Endothelial cell of umbilical vein (primary cell): Measurements from ENCODE around the gene APMAP. TPM values are rescaled to one million over a fixed set of nuclear protein-coding genes. Genes with fewer than 3 reads are reported as not detected.

ENCODE experiments used
- BruUV-seq: library from RNA; stranded (reverse); fragments of 400-500 nt; replicated peaks from 2 replicates; lab custom pipeline; 2021; lab: Mats Ljungman, UMichigan
- CTCF ChIA-PET: fragments of 300-600, 350-600 bp; sonication (Branson Sonifier 250); formaldehyde crosslinking; loops from one replicate; lab custom pipeline; 2021; ENCODE audit warnings: antibody characterized with exemption, inconsistent platforms; lab: Charles Lee
- POLR2A ChIA-PET: fragments of 300-600, 350-600 bp; sonication (Branson Sonifier 250); formaldehyde crosslinking; loops from one replicate; lab custom pipeline; 2021; ENCODE audit warnings: antibody characterized with exemption, inconsistent platforms; lab: Charles Lee
- DNase-seq: peaks from one replicate; pipeline ENCODE4 v3.0.0-alpha.2; 2011; ENCODE audit warnings: low read depth, low spot score
- FAIRE-seq: peaks from 2 replicates; lab custom pipeline; 2011; peaks lifted over from hg19 to GRCh38; lab: Jason Lieb, UNC
- H2AFZ ChIP-seq: 2 replicates; pipeline ENCODE4 v1.6.0; 2012; ENCODE audit warnings: low read depth, low read length, control low read depth, inconsistent platforms
- H3K27ac ChIP-seq: 2 replicates; pipeline ENCODE4 v1.5.1; 2011; ENCODE audit warnings: low read depth, mild to moderate bottlenecking, control low read depth, low read length, moderate library complexity; ENCODE audit not compliant: insufficient read depth
- H3K27me3 ChIP-seq, 2 experiments: 2 replicates each; pipeline versions ENCODE4 v1.6.0 to v1.6.1; 2011; ENCODE audit warnings: low read length in 2 of 2, mixed read lengths in 1 of 2; ENCODE audit not compliant: control insufficient read depth in 2 of 2, insufficient read depth in 2 of 2
- H3K36me3 ChIP-seq, 2 experiments: 2 replicates in 1 of 2; 3 replicates in 1 of 2; pipeline ENCODE4 v1.5.1; 2011; ENCODE audit warnings: low read length in 2 of 2, mild to moderate bottlenecking in 1 of 2, moderate library complexity in 1 of 2; ENCODE audit not compliant: control insufficient read depth in 2 of 2, insufficient read depth in 2 of 2; ENCODE audit errors: extremely low read depth in 1 of 2
- H3K4me1 ChIP-seq: 3 replicates; pipeline ENCODE4 v1.5.1; 2011; ENCODE audit warnings: mild to moderate bottlenecking, low read length; ENCODE audit not compliant: control insufficient read depth, insufficient read depth; ENCODE audit errors: extremely low read depth
- H3K4me2 ChIP-seq: 2 replicates; pipeline ENCODE4 v1.6.1; 2011; ENCODE audit warnings: low read length, control low read depth, mixed read lengths; ENCODE audit not compliant: insufficient read depth
- H3K4me3 ChIP-seq, 3 experiments: fragments of 200-600 bp in 1 of 3; sonication (generic), shearing (Covaris generic) in 1 of 3; replicated peaks in 1 of 3; 2 replicates each; pipeline ENCODE4 v1.5.1; 2011 to 2016; ENCODE audit warnings: control low read depth in 3 of 3, low read length in 3 of 3, mild to moderate bottlenecking in 2 of 3, inconsistent platforms in 1 of 3, low read depth in 1 of 3, moderate library complexity in 1 of 3; ENCODE audit not compliant: insufficient read depth in 1 of 3
- H3K79me2 ChIP-seq: 2 replicates; pipeline ENCODE4 v1.6.0; 2012; ENCODE audit warnings: low read length, inconsistent platforms; ENCODE audit not compliant: control insufficient read depth, insufficient read depth
- H3K9ac ChIP-seq: replicated peaks from 2 replicates; pipeline ENCODE3; 2011; ENCODE audit warnings: low read length, control low read depth; ENCODE audit not compliant: insufficient read depth; ENCODE audit errors: extremely low read depth
- H3K9me1 ChIP-seq: replicated peaks from 3 replicates; pipeline ENCODE4 v1.6.0; 2011; ENCODE audit warnings: mild to moderate bottlenecking, low read length; ENCODE audit not compliant: control insufficient read depth, insufficient read depth; ENCODE audit errors: extremely low read depth
- H3K9me3 ChIP-seq: replicated peaks from 2 replicates; pipeline ENCODE4 v1.5.1; 2012; ENCODE audit warnings: low read length, inconsistent platforms; ENCODE audit not compliant: control insufficient read depth, insufficient read depth
- H4K20me1 ChIP-seq: replicated peaks from 2 replicates; pipeline ENCODE3; 2011; ENCODE audit warnings: mild to moderate bottlenecking, low read length; ENCODE audit not compliant: control insufficient read depth, insufficient read depth; ENCODE audit errors: extremely low read depth
- EZH2 ChIP-seq: IDR thresholded peaks from 2 replicates; pipeline ENCODE4 v1.6.1; 2012; ENCODE audit warnings: borderline replicate concordance, low read depth, mild to moderate bottlenecking, moderate library complexity, low read length, inconsistent platforms; ENCODE audit not compliant: severe bottlenecking
- FOS ChIP-seq: IDR thresholded peaks from 2 replicates; pipeline ENCODE4 v1.6.1; 2011; ENCODE audit warnings: mild to moderate bottlenecking, low read length, moderate library complexity, borderline replicate concordance; ENCODE audit not compliant: insufficient read depth
- GATA2 ChIP-seq: IDR thresholded peaks from 2 replicates; pipeline ENCODE4 v1.7.0; 2011; ENCODE audit warnings: low read depth, mild to moderate bottlenecking, moderate library complexity, mixed read lengths, low read length; ENCODE audit not compliant: insufficient read length, insufficient read depth
- JUN ChIP-seq: IDR thresholded peaks from 2 replicates; pipeline ENCODE4 v1.6.1; 2011; ENCODE audit warnings: borderline replicate concordance, low read depth; ENCODE audit not compliant: insufficient read length, insufficient read depth
- MYC ChIP-seq: IDR thresholded peaks from one replicate; pipeline ENCODE4 v1.6.1; 2011; ENCODE audit warnings: mild to moderate bottlenecking, low read depth, low read length
- POLR2A ChIP-seq: IDR thresholded peaks from 2 replicates; pipeline ENCODE4 v1.6.1; 2012; ENCODE audit warnings: low read depth, mild to moderate bottlenecking, control low read depth, low read length
- POLR2AphosphoS5 ChIP-seq: IDR thresholded peaks from 2 replicates; pipeline ENCODE4 v1.6.1; 2012; ENCODE audit warnings: low read depth, mild to moderate bottlenecking, control low read depth, low read length, moderate library complexity; ENCODE audit not compliant: insufficient read depth
- dilution Hi-C: fragments of 300-500 bp; cut with MboI; formaldehyde crosslinking; loops from one replicate; pipeline ENCODE4 v1.15.0; 2019; ENCODE audit warnings: low sequenced_read_pairs; ENCODE audit not compliant: extremely low pct_ligation_motif_present
- intact Hi-C: fragments of 100-400 bp; cut with micrococcal nuclease; formaldehyde crosslinking; loops from one replicate; pipeline ENCODE4 v1.10.0; 2022
- polyA plus RNA-seq, 4 experiments: library from polyadenylated mRNA; depleted of rRNA in 3 of 4; stranded (reverse) in 3 of 4; unstranded in 1 of 4; fragments of >200 nt; gene quantifications; 2 replicates each; pipeline versions ENCODE4 v1.2.1 to v1.2.3, GENCODE V29; 2011 to 2012; ENCODE audit warnings: missing spikeins in 1 of 4
- total RNA-seq: library from RNA; stranded (reverse); gene quantifications from 2 replicates; pipeline ENCODE4 v1.2.3, GENCODE V29; 2021
- TF ChIP-seq, protein P1 (sequence below): IDR thresholded peaks from 2 replicates; pipeline ENCODE4 v1.6.1; 2011; ENCODE audit not compliant: insufficient read depth, insufficient read length
- TF ChIP-seq, protein P2 (sequence below), 2 donors: IDR thresholded peaks; 1 replicate in 1 of 2; 2 replicates in 1 of 2; pipeline ENCODE4 v1.5.1; 2011; ENCODE audit warnings: low read length in 2 of 2, mild to moderate bottlenecking in 2 of 2, moderate library complexity in 2 of 2, control low read depth in 1 of 2, inconsistent platforms in 1 of 2, low read depth in 1 of 2; ENCODE audit not compliant: insufficient read depth in 1 of 2; ENCODE audit errors: extremely low read depth in 1 of 2

Gene APMAP
- total and polyA plus RNA-seq, 2 donors (not counting 3 experiments of a cell fraction or from before 2014, with no cell fraction given), result 80.7 to 110 TPM

DNA sequence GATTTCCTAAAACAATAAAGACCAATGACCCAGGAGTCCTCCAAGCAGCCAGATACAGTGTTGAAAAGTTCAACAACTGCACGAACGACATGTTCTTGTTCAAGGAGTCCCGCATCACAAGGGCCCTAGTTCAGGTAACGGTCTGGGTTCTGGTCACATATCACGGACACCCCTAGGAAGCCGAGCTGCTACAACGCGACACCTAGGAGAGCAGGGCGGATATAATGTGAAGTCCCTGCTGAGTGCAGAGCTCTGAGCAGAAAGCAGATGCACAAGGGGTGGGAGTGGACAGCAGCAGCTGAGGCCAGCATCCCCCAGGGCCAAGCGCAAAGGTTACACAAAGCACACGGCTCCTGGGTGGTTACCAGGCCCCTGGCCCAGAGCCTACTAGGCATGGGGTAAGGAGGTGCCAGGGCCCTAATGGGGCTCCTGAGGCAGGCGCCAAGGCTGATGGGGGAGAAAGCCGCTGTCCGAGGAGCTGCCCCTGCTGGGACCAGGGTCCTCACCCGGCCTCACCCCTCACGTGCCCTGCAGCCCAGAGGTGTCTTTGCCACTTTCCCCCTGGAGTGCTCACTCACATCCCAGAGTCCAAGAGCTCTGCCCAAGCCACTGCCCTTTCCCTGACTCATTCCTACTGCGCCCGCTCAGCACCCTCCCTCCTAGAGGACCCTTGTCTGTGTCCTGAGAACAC, 35.1 kb downstream of the APMAP start:
- FAIRE-seq (no peak), DNase-seq (no peak)
- Histone ChIP-seq H3K79me2 (no peaks in the 10 kb centered on the region), H3K9me3 (no peaks in the 10 kb centered on the region), H3K4me1 (no peaks in the 10 kb centered on the region), H3K36me3 (peaks cover 0 to 2% of the 10 kb centered on the region in 2 experiments), H3K4me2 (no peak overlapping the region), H3K27me3 (no peaks in the 10 kb centered on the region), H3K4me3 (no peak overlapping the region), H3K9ac (no peak overlapping the region), H2AFZ (no peak overlapping the region), H3K9me1 (no peaks in the 10 kb centered on the region), H4K20me1 (no peaks in the 10 kb centered on the region), H3K27ac (no peak overlapping the region)
- BruUV-seq, result no TSS peak
- intact Hi-C loops (no loop called here), dilution Hi-C loops (no loop called here)
- ChIA-PET POLR2A (no interaction called here), CTCF (no interaction called here)
- TF ChIP-seq EZH2 (no peak), MYC (no peak), JUN (no peak), POLR2AphosphoS5 (no peak), FOS (no peak), GATA2 (no peak), POLR2A (no peak)
- TF ChIP-seq, protein P1, sequence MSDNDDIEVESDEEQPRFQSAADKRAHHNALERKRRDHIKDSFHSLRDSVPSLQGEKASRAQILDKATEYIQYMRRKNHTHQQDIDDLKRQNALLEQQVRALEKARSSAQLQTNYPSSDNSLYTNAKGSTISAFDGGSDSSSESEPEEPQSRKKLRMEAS, result no peak
- TF ChIP-seq, protein P2, sequence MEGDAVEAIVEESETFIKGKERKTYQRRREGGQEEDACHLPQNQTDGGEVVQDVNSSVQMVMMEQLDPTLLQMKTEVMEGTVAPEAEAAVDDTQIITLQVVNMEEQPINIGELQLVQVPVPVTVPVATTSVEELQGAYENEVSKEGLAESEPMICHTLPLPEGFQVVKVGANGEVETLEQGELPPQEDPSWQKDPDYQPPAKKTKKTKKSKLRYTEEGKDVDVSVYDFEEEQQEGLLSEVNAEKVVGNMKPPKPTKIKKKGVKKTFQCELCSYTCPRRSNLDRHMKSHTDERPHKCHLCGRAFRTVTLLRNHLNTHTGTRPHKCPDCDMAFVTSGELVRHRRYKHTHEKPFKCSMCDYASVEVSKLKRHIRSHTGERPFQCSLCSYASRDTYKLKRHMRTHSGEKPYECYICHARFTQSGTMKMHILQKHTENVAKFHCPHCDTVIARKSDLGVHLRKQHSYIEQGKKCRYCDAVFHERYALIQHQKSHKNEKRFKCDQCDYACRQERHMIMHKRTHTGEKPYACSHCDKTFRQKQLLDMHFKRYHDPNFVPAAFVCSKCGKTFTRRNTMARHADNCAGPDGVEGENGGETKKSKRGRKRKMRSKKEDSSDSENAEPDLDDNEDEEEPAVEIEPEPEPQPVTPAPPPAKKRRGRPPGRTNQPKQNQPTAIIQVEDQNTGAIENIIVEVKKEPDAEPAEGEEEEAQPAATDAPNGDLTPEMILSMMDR (IDR thresholded peaks at IDR 0.05; ENCODE audit: extremely low read depth in 1 of 2, insufficient read depth in 1 of 2, low read depth in 1 of 2, low read length in 2 of 2), result no peak
